Prostate gland (tissue), 2 donors: ENCODE results near the gene DACH1. TPM values are rescaled to one million over a fixed set of nuclear protein-coding genes. Genes with fewer than 3 reads are reported as not detected.

Experiments
- DNase-seq: peaks from one replicate; pipeline ENCODE4 v3.0.0-alpha.2; 2019; ENCODE audit warnings: low spot score
- H3K27ac ChIP-seq, 2 donors: fragments of 200-600 bp; sonication (generic); 2 replicates each; pipeline ENCODE4 v1.5.1; 2017 to 2019
- H3K27me3 ChIP-seq: fragments of 200-600 bp; sonication (generic); replicated peaks from 2 replicates; pipeline ENCODE4 v1.5.1; 2019; ENCODE audit not compliant: insufficient read depth
- H3K36me3 ChIP-seq, 2 donors: fragments of 200-600 bp; sonication (generic); 1 replicate in 1 of 2; 2 replicates in 1 of 2; pipeline versions ENCODE4 v1.5.1 to v1.8.1; 2017 to 2019
- H3K4me1 ChIP-seq: fragments of 200-600 bp; sonication (generic); replicated peaks from 2 replicates; pipeline ENCODE4 v1.5.1; 2019
- H3K4me3 ChIP-seq, 2 donors: fragments of 200-600 bp; sonication (generic); 2 replicates each; pipeline ENCODE4 v1.5.1; 2017 to 2019
- H3K9me3 ChIP-seq: fragments of 200-600 bp; sonication (generic); 2 replicates; pipeline ENCODE4 v1.5.1; 2017
- POLR2A ChIP-seq: fragments of 450-650 bp; IDR thresholded peaks from one replicate; pipeline ENCODE4 v1.6.1; 2016; ENCODE audit warnings: antibody characterized with exemption, mild to moderate bottlenecking
- POLR2AphosphoS5 ChIP-seq: sonication (generic); formaldehyde crosslinking; IDR thresholded peaks from one replicate; pipeline ENCODE4 v1.6.1; 2017; ENCODE audit warnings: antibody characterized with exemption
- WGBS: methylation state at CpG from one replicate; pipeline ENCODE4 v1.1.5; 2018; 5-methylcytosine and 5-hydroxymethylcytosine counted together
- intact Hi-C: fragments of 100-400 bp; cut with DNase I; formaldehyde crosslinking; loops from one replicate; pipeline ENCODE4 v1.14.2; 2022
- total RNA-seq, 2 donors: library from RNA; depleted of rRNA; stranded (reverse); fragments of >200 nt; gene quantifications; one replicate each; pipeline ENCODE4 v1.1.0, GENCODE V29; 2016
- TF ChIP-seq, protein P1 (sequence below), 4 experiments: fragments of 200-600 bp in 2 of 4; fragments of 450-650 bp in 2 of 4; sonication (generic) in 2 of 4; IDR thresholded peaks; 1 replicate in 3 of 4; 2 replicates in 1 of 4; pipeline ENCODE4 v1.5.1; 2016 to 2019; ENCODE audit warnings: antibody characterized with exemption in 4 of 4, mild to moderate bottlenecking in 2 of 4, moderate library complexity in 2 of 4

Gene DACH1
- total RNA-seq, 2 donors from 2014 or later, result 14.6 to 18.0 TPM

DNA sequence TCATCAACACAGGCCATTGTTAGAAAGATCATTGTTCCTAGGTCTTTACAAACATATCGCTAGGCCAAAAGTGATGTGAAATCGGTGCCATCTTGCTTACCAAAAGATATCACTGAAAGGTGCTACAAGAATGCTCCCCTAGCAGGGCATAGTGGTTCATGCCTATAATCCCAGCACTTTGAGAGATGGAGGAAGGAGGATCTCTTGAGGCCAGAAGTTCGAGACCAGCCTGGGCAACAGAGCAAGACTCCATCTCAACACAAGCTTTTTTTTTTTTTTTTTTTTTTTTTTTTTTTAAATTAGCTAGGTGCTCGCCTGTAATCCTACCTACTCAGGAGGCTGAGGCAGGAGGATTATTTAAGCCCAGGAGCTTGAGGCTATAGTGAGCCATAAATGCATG lies 92.1 kb downstream of the DACH1 start:
- no peak for DNase-seq
- Histone ChIP-seq H3K27ac (no peak overlapping the region), H3K27me3 (no peaks in the 10 kb centered on the region), H3K9me3 (no peaks in the 10 kb centered on the region), H3K4me3 (no peak overlapping the region), H3K36me3 (no peaks in the 10 kb centered on the region), H3K4me1 (no peaks in the 10 kb centered on the region)
- 97% methylated on average over 4 of the region's 4 CpGs for WGBS
- TF ChIP-seq POLR2A (no peak), POLR2AphosphoS5 (no peak)
- TF ChIP-seq, protein P1, sequence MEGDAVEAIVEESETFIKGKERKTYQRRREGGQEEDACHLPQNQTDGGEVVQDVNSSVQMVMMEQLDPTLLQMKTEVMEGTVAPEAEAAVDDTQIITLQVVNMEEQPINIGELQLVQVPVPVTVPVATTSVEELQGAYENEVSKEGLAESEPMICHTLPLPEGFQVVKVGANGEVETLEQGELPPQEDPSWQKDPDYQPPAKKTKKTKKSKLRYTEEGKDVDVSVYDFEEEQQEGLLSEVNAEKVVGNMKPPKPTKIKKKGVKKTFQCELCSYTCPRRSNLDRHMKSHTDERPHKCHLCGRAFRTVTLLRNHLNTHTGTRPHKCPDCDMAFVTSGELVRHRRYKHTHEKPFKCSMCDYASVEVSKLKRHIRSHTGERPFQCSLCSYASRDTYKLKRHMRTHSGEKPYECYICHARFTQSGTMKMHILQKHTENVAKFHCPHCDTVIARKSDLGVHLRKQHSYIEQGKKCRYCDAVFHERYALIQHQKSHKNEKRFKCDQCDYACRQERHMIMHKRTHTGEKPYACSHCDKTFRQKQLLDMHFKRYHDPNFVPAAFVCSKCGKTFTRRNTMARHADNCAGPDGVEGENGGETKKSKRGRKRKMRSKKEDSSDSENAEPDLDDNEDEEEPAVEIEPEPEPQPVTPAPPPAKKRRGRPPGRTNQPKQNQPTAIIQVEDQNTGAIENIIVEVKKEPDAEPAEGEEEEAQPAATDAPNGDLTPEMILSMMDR (IDR thresholded peaks at IDR 0.05), result no peak
- intact Hi-C loops, result no loop called here

DNA sequence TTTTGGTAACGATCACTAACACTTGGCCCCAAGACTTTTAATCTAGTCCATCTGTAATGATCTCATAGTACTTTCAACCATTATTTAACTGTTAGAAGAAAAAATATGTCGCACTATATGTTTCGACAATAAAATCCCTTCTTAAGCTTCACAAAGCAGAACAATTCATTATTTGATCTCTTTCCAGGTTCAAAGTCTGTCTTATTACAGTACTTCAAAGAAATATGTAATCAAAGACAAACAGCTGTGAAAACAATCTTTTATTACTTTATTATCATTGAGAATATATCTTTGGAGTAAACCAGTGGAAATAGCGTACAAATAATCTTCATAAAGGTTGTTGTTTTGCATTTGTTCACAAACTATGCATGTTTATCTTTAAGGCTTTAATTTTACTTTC lies 93.5 kb downstream of the DACH1 start:
- Histone ChIP-seq H3K36me3 (no peaks in the 10 kb centered on the region), H3K27ac (no peak overlapping the region), H3K27me3 (no peaks in the 10 kb centered on the region), H3K9me3 (no peaks in the 10 kb centered on the region), H3K4me3 (no peak overlapping the region), H3K4me1 (no peaks in the 10 kb centered on the region)
- 32% methylated on average over 4 of the region's 4 CpGs for WGBS
- intact Hi-C loops, result no loop called here
- DNase-seq, result no peak
- TF ChIP-seq POLR2AphosphoS5, result no peak
- no peak for TF ChIP-seq POLR2A
- TF ChIP-seq, protein P1 (IDR thresholded peaks at IDR 0.05), result no peak

DNA sequence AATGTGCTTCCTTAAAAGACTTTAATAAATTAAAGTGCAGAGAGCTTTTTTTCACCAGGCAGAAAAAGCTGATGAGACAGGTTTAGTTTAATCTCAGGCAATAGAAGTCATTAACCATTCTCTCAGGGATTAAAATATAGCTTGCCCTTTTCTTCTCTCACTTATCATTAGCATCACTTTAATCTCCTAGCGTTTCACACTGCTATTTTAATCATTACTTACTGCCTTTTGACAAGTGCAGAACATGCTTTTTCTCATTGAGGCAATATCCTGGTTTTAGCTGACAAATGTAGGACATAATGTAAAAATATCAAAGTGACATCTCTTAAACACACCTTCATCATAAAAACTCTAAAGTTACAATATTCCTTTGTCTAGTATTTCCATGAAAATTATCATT lies 94.6 kb downstream of the DACH1 start:
- DNase-seq, result no peak
- TF ChIP-seq, protein P1 (IDR thresholded peaks at IDR 0.05), result no peak
- TF ChIP-seq POLR2A (no peak), POLR2AphosphoS5 (no peak)
- H3K9me3 ChIP-seq, result no peaks in the 10 kb centered on the region
- no peaks in the 10 kb centered on the region for H3K4me1 ChIP-seq
- no peaks in the 10 kb centered on the region for H3K27me3 ChIP-seq
- H3K36me3 ChIP-seq, result no peaks in the 10 kb centered on the region
- no peak overlapping the region for H3K27ac ChIP-seq
- WGBS, result 0% methylated on average over 1 of the region's 1 CpG
- intact Hi-C loops, result no loop called here
- H3K4me3 ChIP-seq, result no peak overlapping the region

DNA sequence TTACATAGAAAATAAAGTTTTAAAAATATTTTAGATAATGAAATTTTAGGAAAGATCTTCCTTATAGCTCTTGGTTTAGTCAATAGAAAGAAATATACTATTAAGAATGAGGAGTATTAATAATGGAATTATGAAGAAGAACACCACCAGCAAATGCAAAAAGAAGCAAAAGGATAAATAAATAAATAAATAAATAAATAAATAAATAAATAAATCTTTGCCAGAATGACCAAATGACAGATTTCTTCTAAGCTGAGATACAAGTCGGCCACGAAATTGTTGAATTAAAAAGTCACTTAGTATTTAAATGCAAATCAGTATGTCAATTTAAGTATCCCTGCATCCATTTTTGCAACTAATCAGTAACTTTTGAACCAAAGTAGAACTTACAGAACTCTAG lies 95.9 kb downstream of the DACH1 start:
- Histone ChIP-seq H3K36me3 (no peaks in the 10 kb centered on the region), H3K27ac (no peak overlapping the region), H3K27me3 (no peaks in the 10 kb centered on the region), H3K4me3 (no peak overlapping the region), H3K4me1 (no peaks in the 10 kb centered on the region), H3K9me3 (no peaks in the 10 kb centered on the region)
- WGBS, result 94% methylated on average over 2 of the region's 2 CpGs
- TF ChIP-seq POLR2A (no peak), POLR2AphosphoS5 (no peak)
- TF ChIP-seq, protein P1 (IDR thresholded peaks at IDR 0.05), result no peak
- intact Hi-C loops, result no loop called here
- no peak for DNase-seq

DNA sequence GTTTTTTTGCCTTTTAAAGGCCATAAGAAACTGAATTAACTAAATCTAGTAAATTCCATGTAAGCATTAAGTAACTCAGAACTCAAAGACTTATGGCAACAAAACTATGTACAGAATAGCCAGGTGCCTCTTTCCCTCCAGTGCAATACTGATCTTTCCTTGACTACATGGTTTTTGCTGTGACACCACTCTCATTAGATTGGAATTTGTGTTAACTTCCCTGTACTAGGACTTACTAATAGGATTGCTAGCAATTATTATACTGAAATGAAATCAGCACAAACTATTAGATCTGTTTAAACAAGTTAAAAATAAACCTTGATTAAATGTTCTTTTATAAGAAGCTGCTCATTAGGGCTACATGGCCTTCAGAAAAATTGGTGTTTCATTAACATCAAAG lies 96.3 kb downstream of the DACH1 start:
- H3K4me1 ChIP-seq, result no peaks in the 10 kb centered on the region
- no peaks in the 10 kb centered on the region for H3K27me3 ChIP-seq
- no peak overlapping the region for H3K27ac ChIP-seq
- DNase-seq, result no peak
- H3K4me3 ChIP-seq, result no peak overlapping the region
- TF ChIP-seq, protein P1 (IDR thresholded peaks at IDR 0.05), result no peak
- no peak for TF ChIP-seq POLR2AphosphoS5
- no peak for TF ChIP-seq POLR2A
- H3K36me3 ChIP-seq, result no peaks in the 10 kb centered on the region
- H3K9me3 ChIP-seq, result no peaks in the 10 kb centered on the region
- intact Hi-C loops, result no loop called here
